GM12878 (cell line): ENCODE measurements around the gene LRRC4B. TPM values are rescaled to one million over a fixed set of nuclear protein-coding genes. Genes with fewer than 3 reads are reported as not detected.

Source experiments
- ATAC-seq: fragments of 200-7000 bp; cut with Tn5 transposase; 3 replicates; pipeline ENCODE4 v1.9.1; 2020; ENCODE audit warnings: mild to moderate bottlenecking, moderate library complexity
- BruUV-seq: library from RNA; stranded (reverse); fragments of 400-500 nt; replicated peaks from 2 replicates; lab custom pipeline; 2021; lab: Mats Ljungman, UMichigan
- CTCF ChIA-PET: fragments of 300-600 bp; sonication (Branson Sonifier 250); formaldehyde crosslinking; extraction: SDS; loops from one replicate; lab custom pipeline; 2021; ENCODE audit warnings: inconsistent platforms; lab: Yijun Ruan, JAX
- POLR2A ChIA-PET: fragments of 350-600 bp; formaldehyde crosslinking; extraction: SDS; loops from one replicate; lab custom pipeline; 2021; ENCODE audit warnings: inconsistent platforms; lab: Charles Lee
- RAD21 ChIA-PET: fragments of 300-600 bp; sonication (Branson Sonifier 250); formaldehyde crosslinking; loops from one replicate; lab custom pipeline; 2023; ENCODE audit warnings: antibody characterized with exemption; ENCODE audit not compliant: unreplicated experiment; lab: Charles Lee
- SMC1A ChIA-PET: fragments of 300-600 bp; sonication (Branson Sonifier 250); formaldehyde crosslinking; loops from one replicate; lab custom pipeline; 2023; ENCODE audit not compliant: unreplicated experiment, uncharacterized antibody; lab: Charles Lee
- DNase-seq: peaks from one replicate; pipeline ENCODE4 v3.0.0-alpha.2; 2011; ENCODE audit warnings: low read depth, low spot score
- FAIRE-seq: peaks from 3 replicates; lab custom pipeline; 2011; peaks lifted over from hg19 to GRCh38; lab: Jason Lieb, UNC
- H2AFZ ChIP-seq: 2 replicates; pipeline ENCODE4 v1.6.0; 2011; ENCODE audit warnings: low read depth, low read length, control low read depth; ENCODE audit not compliant: control insufficient read depth
- H3K27ac ChIP-seq: 2 replicates; pipeline ENCODE4 v1.5.1; 2011; ENCODE audit warnings: control low read depth; ENCODE audit not compliant: control insufficient read depth, insufficient read depth
- H3K27me3 ChIP-seq, 2 experiments: replicated peaks in 1 of 2; 2 replicates each; pipeline versions ENCODE4 v1.6.0 to v1.6.1; 2011; ENCODE audit warnings: low read length in 1 of 2; ENCODE audit not compliant: control insufficient read depth in 2 of 2, insufficient read depth in 2 of 2
- H3K36me3 ChIP-seq, 2 experiments: 2 replicates each; pipeline ENCODE4 v1.5.1; 2011; ENCODE audit warnings: low read length in 1 of 2; ENCODE audit not compliant: control insufficient read depth in 2 of 2, insufficient read depth in 2 of 2
- H3K4me1 ChIP-seq: 2 replicates; pipeline ENCODE4 v1.6.1; 2011; ENCODE audit warnings: mild to moderate bottlenecking, low read length, moderate library complexity, mixed read lengths; ENCODE audit not compliant: control insufficient read depth, insufficient read depth
- H3K4me2 ChIP-seq: 2 replicates; pipeline ENCODE4 v1.6.0; 2011; ENCODE audit warnings: control low read depth; ENCODE audit not compliant: control insufficient read depth, insufficient read depth
- H3K4me3 ChIP-seq: fragments of 200-600 bp; sonication (generic); 2 replicates; pipeline ENCODE4 v1.5.1; 2016
- H3K79me2 ChIP-seq: 2 replicates; pipeline ENCODE4 v1.6.0; 2011; ENCODE audit warnings: low read length; ENCODE audit not compliant: control insufficient read depth, insufficient read depth
- H3K9ac ChIP-seq: 2 replicates; pipeline ENCODE4 v1.8.0; 2011; ENCODE audit warnings: low read length, control low read depth, mixed read lengths; ENCODE audit not compliant: control insufficient read depth, insufficient read depth
- H3K9me3 ChIP-seq: replicated peaks from 3 replicates; pipeline ENCODE4 v1.5.1; 2011; ENCODE audit warnings: mild to moderate bottlenecking, low read length; ENCODE audit not compliant: control insufficient read depth, insufficient read depth
- H4K20me1 ChIP-seq: 2 replicates; pipeline ENCODE4 v1.6.0; 2011; ENCODE audit not compliant: control insufficient read depth, insufficient read depth
- NR2F1 ChIP-seq: fragments of 450-650 bp; conservative IDR thresholded peaks from 2 replicates; pipeline ENCODE4 v1.6.1; 2017; ENCODE audit warnings: mild to moderate bottlenecking
- PRDM15 ChIP-seq: fragments of 450-650 bp; formaldehyde crosslinking; IDR thresholded peaks from 2 replicates; pipeline ENCODE4 v1.4.0; 2020; ENCODE audit warnings: mild to moderate bottlenecking, moderate library complexity
- SP1 ChIP-seq: IDR thresholded peaks from one replicate; pipeline ENCODE4 v1.6.1; 2011; ENCODE audit warnings: low read depth, low read length
- ZBTB4 ChIP-seq: fragments of 450-650 bp; formaldehyde crosslinking; IDR thresholded peaks from 2 replicates; pipeline ENCODE4 v1.4.0; 2022; ENCODE audit warnings: mild to moderate bottlenecking, moderate library complexity
- WGBS: methylation state at CpG from one replicate; pipeline ENCODE4 v1.1.6; 2016; ENCODE audit warnings: low lambda C conversion rate; ENCODE audit not compliant: insufficient replicate concordance, insufficient coverage; ENCODE audit errors: missing lambda C conversion rate; 5-methylcytosine and 5-hydroxymethylcytosine counted together
- in situ Hi-C: fragments of 300-500 bp; cut with MboI; formaldehyde crosslinking; loops from 9 replicates; pipeline ENCODE4 v1.14.3; 2018; ENCODE audit warnings: mixed read lengths
- intact Hi-C: fragments of 100-400 bp; cut with micrococcal nuclease; formaldehyde crosslinking; loops from one replicate; pipeline ENCODE4 v1.14.2; 2022; ENCODE audit not compliant: unreplicated experiment
- polyA plus RNA-seq, 11 experiments: library from polyadenylated mRNA; depleted of rRNA in 4 of 11; unstranded in 6 of 11; stranded (reverse) in 5 of 11; fragments of >200 nt; fragmentation: Nextera tagmentation in 4 of 11; fragmentation: Illumina TruSeq in 1 of 11; extraction: Ambion mirVana in 4 of 11; extraction: Trizol in 1 of 11; gene quantifications; 1 replicate in 1 of 11; 2 replicates in 10 of 11; pipeline versions ENCODE4 v1.2.1 to v1.2.3, GENCODE V29; 2011 to 2016; ENCODE audit warnings: inconsistent platforms in 2 of 11, missing spikeins in 2 of 11, low read depth in 1 of 11
- total RNA-seq, 4 experiments: library from RNA; depleted of rRNA in 3 of 4; stranded (reverse); fragments of >200 nt in 3 of 4; fragmentation: Illumina TruSeq in 1 of 4; extraction: Trizol in 1 of 4; gene quantifications; 2 replicates each; pipeline versions ENCODE4 v1.2.1 to v1.2.3, GENCODE V29; 2013 to 2021
- TF ChIP-seq, protein P1 (sequence below), 3 experiments: IDR thresholded peaks in 2 of 3; conservative IDR thresholded peaks in 1 of 3; 2 replicates each; pipeline ENCODE4 v1.5.1; 2011; ENCODE audit warnings: low read depth in 3 of 3, low read length in 3 of 3, mild to moderate bottlenecking in 3 of 3, control low read depth in 2 of 3, moderate library complexity in 2 of 3, inconsistent platforms in 1 of 3, mixed read lengths in 1 of 3; ENCODE audit not compliant: control insufficient read depth in 2 of 3, insufficient read depth in 1 of 3; ENCODE audit errors: extremely low read depth in 1 of 3

The LRRC4B gene
- total and polyA plus RNA-seq, 10 of the 15 experiments (the other 5 are each of a cell fraction or from before 2014, with no cell fraction given): 0.14 TPM; not detected in 9

DNA sequence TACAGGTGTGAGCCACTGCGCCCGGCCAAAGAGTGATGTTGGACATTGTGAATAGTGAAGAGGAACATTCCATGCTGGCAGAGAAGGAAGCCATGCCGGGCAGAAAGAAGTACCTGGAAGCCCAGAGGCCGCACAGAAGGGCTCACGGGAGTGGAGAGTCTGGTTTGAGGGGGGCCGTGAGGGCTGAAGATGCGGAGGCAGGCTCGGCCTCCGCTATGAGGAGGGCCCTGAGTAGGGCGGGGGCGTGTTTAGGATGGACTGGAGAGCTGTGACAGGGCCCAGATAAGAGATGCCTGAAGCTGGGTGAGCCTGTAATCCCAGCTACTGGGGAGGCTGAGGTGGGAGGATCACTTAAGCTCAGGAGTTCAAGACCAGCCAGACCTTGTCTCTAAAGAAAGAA is 58.9 kb downstream of the LRRC4B start (continued):
- no peak for TF ChIP-seq SP1

- FAIRE-seq (no peak), ATAC-seq (no peak), DNase-seq (no peak)
- BruUV-seq: no TSS peak
- Histone ChIP-seq H3K4me2 (no peak overlapping the region), H3K27me3 (no peaks in the 10 kb centered on the region), H3K79me2 (no peaks in the 10 kb centered on the region), H3K4me1 (peaks cover 3% of the 10 kb centered on the region; the same call in 1 of the 2 replicates), H2AFZ (no peak overlapping the region), H3K9me3 (no peaks in the 10 kb centered on the region), H4K20me1 (no peaks in the 10 kb centered on the region), H3K36me3 (no peaks in the 10 kb centered on the region), H3K27ac (no peak overlapping the region), H3K4me3 (no peak overlapping the region), H3K9ac (no peak overlapping the region)
- 72% methylated on average over 3 of the region's 3 CpGs for WGBS
- TF ChIP-seq, protein P1, sequence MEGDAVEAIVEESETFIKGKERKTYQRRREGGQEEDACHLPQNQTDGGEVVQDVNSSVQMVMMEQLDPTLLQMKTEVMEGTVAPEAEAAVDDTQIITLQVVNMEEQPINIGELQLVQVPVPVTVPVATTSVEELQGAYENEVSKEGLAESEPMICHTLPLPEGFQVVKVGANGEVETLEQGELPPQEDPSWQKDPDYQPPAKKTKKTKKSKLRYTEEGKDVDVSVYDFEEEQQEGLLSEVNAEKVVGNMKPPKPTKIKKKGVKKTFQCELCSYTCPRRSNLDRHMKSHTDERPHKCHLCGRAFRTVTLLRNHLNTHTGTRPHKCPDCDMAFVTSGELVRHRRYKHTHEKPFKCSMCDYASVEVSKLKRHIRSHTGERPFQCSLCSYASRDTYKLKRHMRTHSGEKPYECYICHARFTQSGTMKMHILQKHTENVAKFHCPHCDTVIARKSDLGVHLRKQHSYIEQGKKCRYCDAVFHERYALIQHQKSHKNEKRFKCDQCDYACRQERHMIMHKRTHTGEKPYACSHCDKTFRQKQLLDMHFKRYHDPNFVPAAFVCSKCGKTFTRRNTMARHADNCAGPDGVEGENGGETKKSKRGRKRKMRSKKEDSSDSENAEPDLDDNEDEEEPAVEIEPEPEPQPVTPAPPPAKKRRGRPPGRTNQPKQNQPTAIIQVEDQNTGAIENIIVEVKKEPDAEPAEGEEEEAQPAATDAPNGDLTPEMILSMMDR (IDR thresholded peaks at IDR 0.05 in 2 of 3, conservative IDR thresholded peaks at IDR 0.05 in 1 of 3; ENCODE audit: control insufficient read depth in 2 of 3, extremely low read depth in 1 of 3, insufficient read depth in 1 of 3, low read depth in 3 of 3, low read length in 3 of 3): no peak
- SMC1A ChIA-PET: no interaction called here
- RAD21 ChIA-PET: interaction anchor here (0.6 kb wide), 2 partner anchors 338 to 876 kb away, joined by 3 read pairs; no protein-coding TSS in a partner anchor
- POLR2A ChIA-PET: interaction anchor here (0.6 kb wide), 2 partner anchors 24 to 200 kb away, joined by 3 to 4 read pairs; no protein-coding TSS in a partner anchor
- CTCF ChIA-PET: no interaction called here
- in situ Hi-C loops: no loop called here
- intact Hi-C loops: no loop called here
These were observed 59.4 kb downstream of the LRRC4B start for GRCh38 chr19:50508843-50509190.

DNA sequence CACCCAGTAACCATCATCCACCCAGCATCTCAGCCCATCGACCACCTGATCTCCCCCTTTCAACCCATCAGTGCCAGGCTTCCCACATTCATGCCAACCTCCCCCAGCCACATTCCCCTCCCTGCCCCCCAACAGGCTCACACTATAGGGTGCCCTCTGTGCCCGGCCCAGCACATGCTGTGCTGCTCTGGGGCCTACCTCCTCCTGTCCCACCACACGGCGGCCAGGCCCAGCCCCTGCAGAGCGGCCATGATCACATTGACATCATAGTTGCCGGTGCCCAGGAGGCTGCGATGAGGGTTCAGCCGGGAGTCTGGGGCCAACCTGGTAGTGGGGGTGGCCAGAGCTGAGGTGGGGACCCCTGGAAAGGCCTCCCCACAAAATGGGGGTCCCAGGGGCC is 60.9 kb downstream of the LRRC4B start:
- H3K4me1 ChIP-seq: peaks cover 3% of the 10 kb centered on the region; the same call in 1 of the 2 replicates
- intact Hi-C loops: no loop called here
- no peaks in the 10 kb centered on the region for H3K79me2 ChIP-seq
- ATAC-seq (no peak), DNase-seq (no peak), FAIRE-seq (no peak)
- ChIA-PET POLR2A (no interaction called here), RAD21 (no interaction called here), SMC1A (no interaction called here), CTCF (no interaction called here)
- H3K9me3 ChIP-seq: no peaks in the 10 kb centered on the region
- H4K20me1 ChIP-seq: no peaks in the 10 kb centered on the region
- H2AFZ ChIP-seq: no peak overlapping the region
- H3K27me3 ChIP-seq: no peaks in the 10 kb centered on the region
- H3K4me3 ChIP-seq: no peak overlapping the region
- BruUV-seq: no TSS peak
- H3K9ac ChIP-seq: no peak overlapping the region
- H3K27ac ChIP-seq: no peak overlapping the region
- no peaks in the 10 kb centered on the region for H3K36me3 ChIP-seq
- no peak overlapping the region for H3K4me2 ChIP-seq
- WGBS: 81% methylated on average over 8 of the region's 8 CpGs
- in situ Hi-C loops: no loop called here
- TF ChIP-seq NR2F1 (no peak), PRDM15 (CRISPR knock-in tag) (no peak), ZBTB4 (CRISPR knock-in tag) (no peak)
